ENCODE data around the gene AP3S2. TPM values are rescaled to one million over a fixed set of nuclear protein-coding genes. Genes with fewer than 3 reads are reported as not detected.

Gene AP3S2
- total and polyA plus RNA-seq, 2 of the 8 experiments (the other 6 are each of a cell fraction or from before 2014, with no cell fraction given), result 19.2 to 45.4 TPM

GRCh38 chr15:89893696-89894447 is at the start of gene AP3S2 (continued):
- 0 out of 2 replicates have a peak, but pooled peaks have one; percentile 31 for TF ChIP-seq CEBPB (IDR thresholded peaks at IDR 0.05; ENCODE audit: low read depth, low read length)
- TF ChIP-seq CBX5 (IDR thresholded peaks at IDR 0.05; ENCODE audit: low read depth, low read length), result no peak
- no peak for TF ChIP-seq SIRT6 (IDR thresholded peaks at IDR 0.05; ENCODE audit: low read length)
- TF ChIP-seq HDAC6 (IDR thresholded peaks at IDR 0.05; ENCODE audit: low read depth, low read length), result no peak
- peak; percentile 81; the same call in 1 of the 2 replicates for TF ChIP-seq YY1 (IDR thresholded peaks at IDR 0.05; ENCODE audit: low read depth, low read length)
- no peak for TF ChIP-seq BCL11A (IDR thresholded peaks at IDR 0.05; ENCODE audit: low read depth in 2 of 2, low read length in 2 of 2)
- TF ChIP-seq NANOG (IDR thresholded peaks at IDR 0.05; ENCODE audit: insufficient read depth, low read depth, low read length, poor library complexity, severe bottlenecking), result peak; percentile 1
- TF ChIP-seq CREB1 (IDR thresholded peaks at IDR 0.05), result peak; percentile 78
- no peak for TF ChIP-seq CTBP2 (IDR thresholded peaks at IDR 0.05; ENCODE audit: borderline replicate concordance, insufficient read depth, insufficient read length, low read length)
- TF ChIP-seq E2F6 (IDR thresholded peaks at IDR 0.05), result peak; percentile 95
- peak; percentile 67 to 89; a peak in 2 of 4 replicates for TF ChIP-seq HDAC2 (IDR thresholded peaks at IDR 0.05; ENCODE audit: borderline replicate concordance in 1 of 2, low read depth in 2 of 2, low read length in 2 of 2)
- TF ChIP-seq ATF2 (IDR thresholded peaks at IDR 0.05; ENCODE audit: low read length), result peak; percentile 84; the same call in 1 of the 2 replicates
- no peak for TF ChIP-seq USF2 (IDR thresholded peaks at IDR 0.05; ENCODE audit: low read length)
- peak; percentile 93 for TF ChIP-seq KDM4A (IDR thresholded peaks at IDR 0.05; ENCODE audit: low read depth, low read length, severe bottlenecking)
- peak; percentile 57 to 89 for TF ChIP-seq POLR2A (IDR thresholded peaks at IDR 0.05; ENCODE audit: control extremely low read depth in 1 of 2, low read depth in 2 of 2, low read length in 2 of 2)
- no peak for TF ChIP-seq CHD1 (IDR thresholded peaks at IDR 0.05; ENCODE audit: low read depth, low read length)
- peak; percentile 94 for TF ChIP-seq MAX (IDR thresholded peaks at IDR 0.05)
- TF ChIP-seq TAF7 (optimal IDR thresholded peaks at IDR 0.05; ENCODE audit: borderline replicate concordance, low read depth, low read length), result peak; percentile 89
